ENCODE data around the gene ALKBH6. TPM values are rescaled to one million over a fixed set of nuclear protein-coding genes. Genes with fewer than 3 reads are reported as not detected.

Gene ALKBH6
- total and polyA plus RNA-seq, 2 experiments from 2014 or later: 33.6 to 51.4 TPM

DNA sequence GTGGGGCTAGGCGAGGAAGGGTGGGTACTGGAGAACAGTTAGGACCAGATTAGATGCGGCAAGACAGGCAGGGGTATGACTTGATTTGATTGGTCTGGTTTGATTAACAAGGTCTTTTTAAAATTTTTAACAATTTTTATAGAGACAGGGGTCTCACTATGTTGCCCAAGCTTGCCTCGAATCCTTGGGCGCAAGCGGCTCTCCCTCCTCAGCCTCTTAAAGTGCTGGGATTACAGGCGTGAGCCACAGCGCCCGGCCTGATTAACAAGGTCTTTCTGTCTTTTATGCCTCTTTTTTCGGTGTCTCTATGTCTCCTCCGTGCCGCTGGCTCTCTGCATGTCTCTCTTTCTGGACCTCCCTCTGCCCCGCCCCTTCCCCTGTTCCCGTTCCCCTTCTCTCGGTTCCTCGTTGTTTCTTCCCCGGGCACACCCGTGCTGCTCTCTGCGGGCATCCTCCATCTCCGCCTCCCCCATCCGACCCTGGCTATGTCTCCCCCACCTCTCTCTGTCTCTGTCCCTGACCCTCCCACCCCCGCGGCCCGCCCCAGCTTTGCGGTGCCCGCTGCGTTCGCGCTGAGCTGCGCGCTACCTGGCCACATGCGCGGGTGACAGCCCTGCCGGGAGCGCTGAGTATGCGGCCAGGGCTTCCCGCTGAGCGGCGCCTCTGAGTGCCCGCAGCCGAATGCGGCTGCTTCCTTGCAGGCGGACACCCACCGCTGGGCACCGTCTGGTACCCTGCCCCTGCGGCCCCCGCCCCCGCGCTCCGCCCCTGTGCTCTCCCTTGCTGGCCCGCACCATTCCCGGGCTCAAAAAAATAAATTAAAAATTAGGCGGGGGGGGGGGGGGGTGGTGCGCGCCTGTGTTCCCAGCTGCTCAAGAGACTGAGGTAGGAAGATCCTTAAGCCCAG, 27.1 kb downstream of the ALKBH6 start:
- no peaks in the 10 kb centered on the region; the same call in 2 of the 3 replicates for H3K4me1 Mint-ChIP-seq
- H3K9me3 Mint-ChIP-seq: no peaks in the 10 kb centered on the region; the same call in 2 of the 3 replicates
- H3K36me3 Mint-ChIP-seq (ENCODE audit: low read depth): no peaks in the 10 kb centered on the region
- H3K4me3 ChIP-seq: peak overlapping the region; percentile 71
- peak overlapping the region; percentile 76 for H3K4me3 Mint-ChIP-seq
- no peaks in the 10 kb centered on the region for H3F3A ChIP-seq (replicated peaks; ENCODE audit: low read depth)
- H3K36me3 ChIP-seq (ENCODE audit: insufficient read depth): no peaks in the 10 kb centered on the region
- no peaks in the 10 kb centered on the region for H3K4me1 ChIP-seq (ENCODE audit: insufficient read depth)
- peak; percentile 83 for DNase-seq (ENCODE audit: low spot score)
- H3K27me3 Mint-ChIP-seq (ENCODE audit: insufficient read depth, low read depth, poor library complexity): peaks cover 26% of the 10 kb centered on the region
- H3K79me2 ChIP-seq (replicated peaks; ENCODE audit: insufficient read depth): no peaks in the 10 kb centered on the region
- no peak overlapping the region for H3K27ac Mint-ChIP-seq
- H4K20me1 ChIP-seq (replicated peaks; ENCODE audit: insufficient read depth): no peaks in the 10 kb centered on the region
- peak overlapping the region; percentile 95 for H2AFZ ChIP-seq
- peak overlapping the region; percentile 82 for H3K4me2 ChIP-seq
- ATAC-seq: peak; percentile 87
- H3K9me2 ChIP-seq (ENCODE audit: insufficient read depth): no peaks in the 10 kb centered on the region
- peaks cover 10% of the 10 kb centered on the region for H3K27me3 ChIP-seq (ENCODE audit: insufficient read depth)
- no peak overlapping the region for H3K27ac ChIP-seq (ENCODE audit: low read depth)
- TF ChIP-seq, protein P1, sequence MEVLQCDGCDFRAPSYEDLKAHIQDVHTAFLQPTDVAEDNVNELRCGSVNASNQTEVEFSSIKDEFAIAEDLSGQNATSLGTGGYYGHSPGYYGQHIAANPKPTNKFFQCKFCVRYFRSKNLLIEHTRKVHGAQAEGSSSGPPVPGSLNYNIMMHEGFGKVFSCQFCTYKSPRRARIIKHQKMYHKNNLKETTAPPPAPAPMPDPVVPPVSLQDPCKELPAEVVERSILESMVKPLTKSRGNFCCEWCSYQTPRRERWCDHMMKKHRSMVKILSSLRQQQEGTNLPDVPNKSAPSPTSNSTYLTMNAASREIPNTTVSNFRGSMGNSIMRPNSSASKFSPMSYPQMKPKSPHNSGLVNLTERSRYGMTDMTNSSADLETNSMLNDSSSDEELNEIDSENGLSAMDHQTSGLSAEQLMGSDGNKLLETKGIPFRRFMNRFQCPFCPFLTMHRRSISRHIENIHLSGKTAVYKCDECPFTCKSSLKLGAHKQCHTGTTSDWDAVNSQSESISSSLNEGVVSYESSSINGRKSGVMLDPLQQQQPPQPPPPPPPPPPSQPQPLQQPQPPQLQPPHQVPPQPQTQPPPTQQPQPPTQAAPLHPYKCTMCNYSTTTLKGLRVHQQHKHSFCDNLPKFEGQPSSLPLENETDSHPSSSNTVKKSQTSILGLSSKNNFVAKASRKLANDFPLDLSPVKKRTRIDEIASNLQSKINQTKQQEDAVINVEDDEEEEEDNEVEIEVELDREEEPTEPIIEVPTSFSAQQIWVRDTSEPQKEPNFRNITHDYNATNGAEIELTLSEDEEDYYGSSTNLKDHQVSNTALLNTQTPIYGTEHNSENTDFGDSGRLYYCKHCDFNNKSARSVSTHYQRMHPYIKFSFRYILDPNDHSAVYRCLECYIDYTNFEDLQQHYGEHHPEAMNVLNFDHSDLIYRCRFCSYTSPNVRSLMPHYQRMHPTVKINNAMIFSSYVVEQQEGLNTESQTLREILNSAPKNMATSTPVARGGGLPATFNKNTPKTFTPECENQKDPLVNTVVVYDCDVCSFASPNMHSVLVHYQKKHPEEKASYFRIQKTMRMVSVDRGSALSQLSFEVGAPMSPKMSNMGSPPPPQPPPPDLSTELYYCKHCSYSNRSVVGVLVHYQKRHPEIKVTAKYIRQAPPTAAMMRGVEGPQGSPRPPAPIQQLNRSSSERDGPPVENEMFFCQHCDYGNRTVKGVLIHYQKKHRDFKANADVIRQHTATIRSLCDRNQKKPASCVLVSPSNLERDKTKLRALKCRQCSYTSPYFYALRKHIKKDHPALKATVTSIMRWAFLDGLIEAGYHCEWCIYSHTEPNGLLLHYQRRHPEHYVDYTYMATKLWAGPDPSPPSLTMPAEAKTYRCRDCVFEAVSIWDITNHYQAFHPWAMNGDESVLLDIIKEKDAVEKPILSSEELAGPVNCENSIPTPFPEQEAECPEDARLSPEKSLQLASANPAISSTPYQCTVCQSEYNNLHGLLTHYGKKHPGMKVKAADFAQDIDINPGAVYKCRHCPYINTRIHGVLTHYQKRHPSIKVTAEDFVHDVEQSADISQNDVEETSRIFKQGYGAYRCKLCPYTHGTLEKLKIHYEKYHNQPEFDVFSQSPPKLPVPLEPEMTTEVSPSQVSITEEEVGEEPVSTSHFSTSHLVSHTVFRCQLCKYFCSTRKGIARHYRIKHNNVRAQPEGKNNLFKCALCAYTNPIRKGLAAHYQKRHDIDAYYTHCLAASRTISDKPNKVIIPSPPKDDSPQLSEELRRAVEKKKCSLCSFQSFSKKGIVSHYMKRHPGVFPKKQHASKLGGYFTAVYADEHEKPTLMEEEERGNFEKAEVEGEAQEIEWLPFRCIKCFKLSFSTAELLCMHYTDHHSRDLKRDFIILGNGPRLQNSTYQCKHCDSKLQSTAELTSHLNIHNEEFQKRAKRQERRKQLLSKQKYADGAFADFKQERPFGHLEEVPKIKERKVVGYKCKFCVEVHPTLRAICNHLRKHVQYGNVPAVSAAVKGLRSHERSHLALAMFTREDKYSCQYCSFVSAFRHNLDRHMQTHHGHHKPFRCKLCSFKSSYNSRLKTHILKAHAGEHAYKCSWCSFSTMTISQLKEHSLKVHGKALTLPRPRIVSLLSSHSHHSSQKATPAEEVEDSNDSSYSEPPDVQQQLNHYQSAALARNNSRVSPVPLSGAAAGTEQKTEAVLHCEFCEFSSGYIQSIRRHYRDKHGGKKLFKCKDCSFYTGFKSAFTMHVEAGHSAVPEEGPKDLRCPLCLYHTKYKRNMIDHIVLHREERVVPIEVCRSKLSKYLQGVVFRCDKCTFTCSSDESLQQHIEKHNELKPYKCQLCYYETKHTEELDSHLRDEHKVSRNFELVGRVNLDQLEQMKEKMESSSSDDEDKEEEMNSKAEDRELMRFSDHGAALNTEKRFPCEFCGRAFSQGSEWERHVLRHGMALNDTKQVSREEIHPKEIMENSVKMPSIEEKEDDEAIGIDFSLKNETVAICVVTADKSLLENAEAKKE (CRISPR knock-in tag; IDR thresholded peaks at IDR 0.05): no peak
- TF ChIP-seq CREB1 (CRISPR knock-in tag; IDR thresholded peaks at IDR 0.05; ENCODE audit: low read depth): no peak
- no peak for TF ChIP-seq REST (IDR thresholded peaks at IDR 0.05; ENCODE audit: unreplicated experiment)
- no peak for TF ChIP-seq ZNF114 (CRISPR knock-in tag; IDR thresholded peaks at IDR 0.05)
- TF ChIP-seq EZH2 (IDR thresholded peaks at IDR 0.05; ENCODE audit: low read depth, unreplicated experiment): no peak
- TF ChIP-seq STAT1 (IDR thresholded peaks at IDR 0.05; ENCODE audit: unreplicated experiment): no peak
- TF ChIP-seq JUNB (IDR thresholded peaks at IDR 0.05; ENCODE audit: unreplicated experiment): no peak
- TF ChIP-seq NANOG (IDR thresholded peaks at IDR 0.05; ENCODE audit: borderline replicate concordance): no peak
- TF ChIP-seq ETS1 (IDR thresholded peaks at IDR 0.05): no peak
